Duodenal mucosa (tissue), 2 donors: ENCODE data around the gene ALPL.
"Not testable (repeated sequence)": the region's sequence is repeated elsewhere in the genome, so short reads cannot be mapped to it uniquely, and the experiment has no call there.

Source experiments
- H3K27ac ChIP-seq: one replicate; pipeline ENCODE4 v1.7.0; 2013; ENCODE audit warnings: low read depth, low read length
- H3K27me3 ChIP-seq, 2 donors: one replicate each; pipeline ENCODE4 v1.7.0; 2013; ENCODE audit warnings: low read length in 2 of 2, control low read depth in 1 of 2; ENCODE audit not compliant: insufficient read depth in 2 of 2, control insufficient read depth in 1 of 2
- H3K36me3 ChIP-seq, 2 donors: one replicate each; pipeline ENCODE4 v1.7.0; 2013; ENCODE audit warnings: low read length in 2 of 2, control low read depth in 1 of 2; ENCODE audit not compliant: insufficient read depth in 2 of 2, control insufficient read depth in 1 of 2
- H3K4me1 ChIP-seq, 2 donors: one replicate each; pipeline ENCODE4 v1.7.0; 2013; ENCODE audit warnings: low read length in 2 of 2, control low read depth in 1 of 2; ENCODE audit not compliant: insufficient read depth in 2 of 2, control insufficient read depth in 1 of 2
- H3K4me3 ChIP-seq, 2 donors: one replicate each; pipeline ENCODE4 v1.7.0; 2013; ENCODE audit warnings: low read length in 2 of 2, low read depth in 1 of 2
- H3K9ac ChIP-seq, 2 donors: one replicate each; pipeline ENCODE4 v1.7.0; 2013; ENCODE audit warnings: low read length in 2 of 2, low read depth in 1 of 2
- H3K9me3 ChIP-seq, 2 donors: one replicate each; pipeline ENCODE4 v1.7.0; 2013; ENCODE audit warnings: low read length in 2 of 2, control low read depth in 1 of 2; ENCODE audit not compliant: control insufficient read depth in 1 of 2

The ALPL gene

DNA sequence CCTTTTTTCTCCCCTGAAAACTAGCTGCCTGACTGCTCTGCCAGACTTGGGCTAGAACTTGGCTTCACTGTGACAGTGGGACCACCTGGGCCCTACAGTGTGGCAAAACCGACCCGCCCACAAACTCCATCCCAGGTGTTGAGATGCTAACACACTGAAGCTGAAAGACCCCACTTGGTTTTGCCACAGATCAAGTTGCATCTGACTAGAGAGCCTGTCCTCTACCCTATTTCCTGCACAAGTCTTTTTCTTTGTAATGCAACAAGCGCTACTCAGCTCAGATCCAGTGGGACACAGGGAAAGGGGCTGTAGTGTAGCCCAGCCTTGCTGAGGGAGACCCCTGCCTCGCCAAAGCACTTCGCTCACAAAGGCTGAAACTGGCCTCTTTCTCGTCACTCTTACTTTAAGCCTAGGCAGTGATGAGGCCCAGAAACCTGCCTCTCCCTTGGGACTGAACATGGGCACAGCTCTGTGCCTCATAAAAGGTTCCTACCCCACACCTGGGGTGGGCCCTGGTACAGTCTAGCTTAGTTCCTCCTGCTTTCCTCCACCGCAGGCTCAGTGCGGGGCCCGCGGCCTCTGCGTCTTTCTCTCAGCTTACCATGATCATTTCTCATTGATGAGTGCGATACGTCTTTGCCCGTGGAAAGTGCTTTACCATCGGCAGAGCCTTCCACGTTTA, 9.7 kb downstream of the ALPL start:
- Histone ChIP-seq H3K9me3 (no peaks in the 10 kb centered on the region), H3K4me1 (no peaks in the 10 kb centered on the region), H3K27ac (no peak overlapping the region), H3K4me3 (no peak overlapping the region), H3K9ac (no peak overlapping the region), H3K27me3 (no peaks in the 10 kb centered on the region), H3K36me3 (no peaks in the 10 kb centered on the region)

DNA sequence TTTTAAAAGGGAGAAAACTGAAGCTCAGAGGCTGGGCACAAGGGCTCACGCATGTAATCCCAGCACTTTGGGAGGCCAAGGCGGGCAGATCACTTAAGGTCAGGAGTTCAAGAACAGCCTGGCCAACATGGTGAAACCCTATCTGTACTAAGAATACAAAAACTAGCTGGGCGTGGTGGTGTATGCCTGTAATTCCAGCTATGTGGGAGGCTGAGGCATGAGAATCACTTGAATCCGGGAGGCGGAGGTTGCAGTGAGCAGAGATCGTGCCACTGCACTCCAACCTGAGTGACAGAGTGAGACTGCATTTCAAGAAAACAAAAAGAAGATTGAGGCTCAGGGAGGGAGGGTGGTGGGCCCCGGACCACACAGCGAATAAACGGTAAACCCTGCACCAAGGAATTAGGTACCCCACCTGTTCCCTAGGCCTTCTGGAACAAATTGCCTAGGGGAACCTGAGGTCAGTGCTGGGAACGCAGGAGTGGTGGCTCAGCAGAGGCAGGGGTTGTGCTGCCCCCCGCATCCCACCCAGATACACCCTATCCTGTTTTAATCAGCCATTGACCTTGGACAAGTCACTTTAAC, 10.4 kb downstream of the ALPL start:
- not testable (repeated sequence) for H3K27me3 ChIP-seq, H3K27ac ChIP-seq, H3K4me3 ChIP-seq, H3K4me1 ChIP-seq, H3K9ac ChIP-seq, H3K36me3 ChIP-seq, H3K9me3 ChIP-seq

DNA sequence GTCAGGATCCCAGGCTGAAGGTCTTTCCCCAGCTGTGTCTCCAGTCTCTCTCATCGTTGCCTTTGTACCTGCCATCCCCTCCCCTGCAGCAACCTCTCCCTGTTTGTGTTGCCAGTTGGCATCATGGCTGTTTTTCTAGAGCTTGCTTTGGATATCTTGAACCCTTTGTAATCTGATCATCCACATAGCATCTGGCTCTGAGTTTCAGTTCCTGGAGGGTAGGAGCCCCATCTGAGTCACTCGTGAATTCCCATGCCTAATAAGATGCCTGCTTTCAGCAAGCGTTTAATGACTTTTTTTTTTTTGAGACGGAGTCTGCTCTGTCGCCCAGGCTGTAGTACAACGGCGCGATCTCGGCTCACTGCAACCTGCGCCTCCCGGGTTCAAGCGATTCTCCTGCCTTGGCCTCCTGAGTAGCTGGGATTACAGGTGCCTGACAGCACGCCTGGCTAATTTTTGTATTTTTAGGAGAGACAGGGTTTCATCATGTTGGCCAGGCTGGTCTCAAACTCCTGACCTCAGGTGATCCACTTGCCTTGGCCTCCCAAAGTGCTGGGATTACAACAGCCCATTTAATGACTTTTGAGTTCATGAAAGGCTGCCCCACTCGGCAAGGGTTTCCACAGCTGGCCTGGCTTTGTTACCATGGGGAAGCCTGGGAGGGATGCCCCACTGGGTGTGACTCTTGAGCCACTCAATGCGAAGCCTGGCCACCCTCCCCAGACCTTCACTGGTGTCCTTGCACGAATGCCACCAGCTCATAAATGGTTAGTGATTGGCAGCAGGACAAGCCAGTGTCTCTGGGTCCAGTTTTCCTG, 11.9 kb downstream of the ALPL start:
- no peaks in the 10 kb centered on the region for H3K27me3 ChIP-seq
- no peak overlapping the region for H3K27ac ChIP-seq
- H3K4me1 ChIP-seq, result peaks cover 0 to 5% of the 10 kb centered on the region in 2 donors
- H3K9me3 ChIP-seq, result no peaks in the 10 kb centered on the region
- H3K36me3 ChIP-seq, result no peaks in the 10 kb centered on the region
- no peak overlapping the region for H3K4me3 ChIP-seq
- no peak overlapping the region for H3K9ac ChIP-seq

DNA sequence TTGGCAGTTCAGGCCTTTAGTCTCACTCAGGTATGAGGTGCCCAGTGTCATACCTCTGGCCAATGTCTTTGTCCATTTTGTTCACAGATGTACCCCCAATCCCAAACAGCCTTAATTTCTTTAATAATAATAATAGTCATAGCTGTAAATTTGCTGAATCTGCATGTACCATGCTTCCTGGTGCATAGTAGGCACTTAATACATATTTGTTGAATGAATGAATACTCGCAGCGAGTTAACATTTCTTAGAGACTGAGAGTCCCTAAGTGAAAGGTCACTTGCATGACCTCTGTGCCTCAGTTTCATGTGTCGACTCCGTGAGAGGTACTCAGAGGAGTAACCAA, 12.5 kb downstream of the ALPL start:
- no peaks in the 10 kb centered on the region for H3K27me3 ChIP-seq
- peaks cover 0 to 5% of the 10 kb centered on the region in 2 donors for H3K4me1 ChIP-seq
- H3K9me3 ChIP-seq, result no peaks in the 10 kb centered on the region
- H3K4me3 ChIP-seq, result no peak overlapping the region
- H3K9ac ChIP-seq, result no peak overlapping the region
- H3K27ac ChIP-seq, result no peak overlapping the region
- no peaks in the 10 kb centered on the region for H3K36me3 ChIP-seq

DNA sequence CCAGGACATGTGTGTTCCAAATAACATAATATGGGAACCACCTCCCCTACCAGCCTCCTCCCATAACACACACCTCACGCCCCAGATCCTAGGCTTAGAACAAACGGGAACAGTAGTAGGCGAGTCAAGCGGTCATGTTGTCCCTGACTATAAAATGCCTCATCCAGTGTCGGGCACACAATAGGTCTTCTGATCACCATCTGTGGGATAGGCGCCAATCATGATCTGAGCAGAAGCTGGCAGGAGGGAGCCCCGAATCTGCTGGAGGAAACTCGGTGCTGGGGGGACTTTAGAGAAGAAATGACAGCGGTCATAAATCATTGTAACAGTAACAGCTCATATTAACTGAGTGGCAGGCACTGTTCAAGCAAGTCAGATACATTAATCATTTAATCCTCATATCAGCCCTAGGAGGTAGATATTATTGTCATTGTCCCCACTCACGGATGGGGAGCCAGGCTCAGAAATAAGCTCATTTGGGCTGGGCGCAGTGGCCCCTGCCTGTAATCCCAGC, 13.4 kb downstream of the ALPL start:
- Histone ChIP-seq H3K27ac (no peak overlapping the region), H3K27me3 (no peaks in the 10 kb centered on the region), H3K9me3 (no peaks in the 10 kb centered on the region), H3K4me1 (peaks cover 0 to 5% of the 10 kb centered on the region in 2 donors), H3K36me3 (no peaks in the 10 kb centered on the region), H3K9ac (no peak overlapping the region), H3K4me3 (no peak overlapping the region)

DNA sequence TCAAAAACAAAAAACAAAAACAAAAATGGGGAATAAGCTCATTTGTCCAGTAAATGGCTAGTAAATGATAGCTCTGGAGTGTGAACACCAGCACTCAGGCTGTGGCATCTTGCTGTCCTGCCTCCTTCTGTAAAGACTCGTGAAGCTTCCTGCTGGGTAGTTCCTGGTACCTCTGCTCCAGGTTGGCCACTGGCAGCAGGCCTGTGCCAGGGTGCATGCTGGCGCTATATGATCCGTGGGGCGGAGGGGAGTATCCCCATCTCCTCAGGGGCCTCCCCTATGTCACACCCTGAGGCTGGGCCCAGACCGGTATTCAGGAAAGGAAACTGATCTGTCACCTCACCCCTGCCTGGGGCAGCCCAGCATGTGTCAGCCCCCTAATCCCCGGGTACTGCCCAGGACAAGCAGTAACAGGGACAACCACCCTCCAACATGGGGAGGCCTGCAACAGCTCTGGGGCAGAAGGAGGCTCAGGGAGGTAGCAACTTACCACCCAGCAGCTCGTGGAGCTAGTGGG, 14.1 kb downstream of the ALPL start:
- no peaks in the 10 kb centered on the region for H3K9me3 ChIP-seq
- H3K9ac ChIP-seq, result no peak overlapping the region
- no peaks in the 10 kb centered on the region for H3K27me3 ChIP-seq
- no peak overlapping the region for H3K4me3 ChIP-seq
- H3K4me1 ChIP-seq, result peaks cover 0 to 5% of the 10 kb centered on the region in 2 donors
- no peak overlapping the region for H3K27ac ChIP-seq
- no peaks in the 10 kb centered on the region for H3K36me3 ChIP-seq

DNA sequence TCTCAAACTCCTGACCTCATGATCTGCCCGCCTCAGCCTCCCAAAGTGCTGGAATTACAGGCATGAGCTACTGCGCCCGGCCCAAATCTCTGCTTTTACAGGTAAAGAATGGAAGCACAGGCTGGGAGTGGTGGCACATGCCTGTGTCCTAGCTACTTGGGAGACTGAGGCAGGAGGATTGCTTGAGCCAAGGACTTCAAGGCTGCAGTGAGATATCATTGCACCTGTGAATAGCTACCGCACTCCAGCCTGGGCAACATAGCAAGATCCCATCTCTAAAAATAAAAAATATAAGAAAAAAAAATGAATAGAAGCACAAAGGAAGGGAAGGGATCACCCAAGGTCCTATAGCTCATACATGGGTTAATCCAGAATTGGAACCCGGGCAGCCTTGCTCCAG, 15.0 kb downstream of the ALPL start:
- Histone ChIP-seq H3K27me3 (no peaks in the 10 kb centered on the region), H3K36me3 (no peaks in the 10 kb centered on the region), H3K27ac (no peak overlapping the region), H3K4me3 (no peak overlapping the region), H3K4me1 (peaks cover 0 to 5% of the 10 kb centered on the region in 2 donors), H3K9ac (no peak overlapping the region), H3K9me3 (no peaks in the 10 kb centered on the region)

DNA sequence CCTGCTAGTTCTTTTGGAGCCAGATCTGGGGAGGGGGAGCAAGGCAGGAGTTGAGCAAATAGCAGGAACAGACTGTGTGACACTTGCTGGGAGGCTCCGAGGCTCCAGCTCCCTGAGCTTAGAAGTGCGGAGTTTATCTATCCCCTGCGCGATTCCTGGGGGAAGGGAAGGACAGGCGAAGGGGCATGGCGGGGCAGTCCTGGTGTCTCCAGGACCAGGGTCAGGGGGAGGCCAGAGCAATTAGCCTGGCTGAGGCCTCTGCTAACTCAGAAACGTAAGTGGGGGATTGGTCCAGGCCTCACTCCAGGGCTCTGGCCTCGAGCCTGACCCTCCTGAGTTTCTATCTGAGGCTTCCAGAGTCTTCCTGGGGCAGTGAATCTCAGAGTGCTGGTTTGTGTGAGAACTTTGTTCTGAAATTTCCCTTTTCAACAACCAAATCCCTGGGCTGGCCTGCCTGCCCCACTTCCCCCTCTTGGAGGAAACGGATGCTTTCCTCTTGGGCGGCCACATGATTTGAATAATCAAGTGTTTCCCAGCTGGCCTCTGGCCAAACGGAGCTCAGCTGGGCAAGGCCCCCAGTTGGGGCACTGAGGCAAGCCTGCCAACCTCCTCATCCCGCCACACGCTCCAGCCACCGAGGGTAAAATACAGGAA, 15.6 kb downstream of the ALPL start:
- no peak overlapping the region for H3K4me3 ChIP-seq
- no peaks in the 10 kb centered on the region for H3K27me3 ChIP-seq
- H3K9ac ChIP-seq, result no peak overlapping the region
- H3K4me1 ChIP-seq, result peaks cover 0 to 5% of the 10 kb centered on the region in 2 donors
- no peaks in the 10 kb centered on the region for H3K36me3 ChIP-seq
- no peak overlapping the region for H3K27ac ChIP-seq
- H3K9me3 ChIP-seq, result no peaks in the 10 kb centered on the region

DNA sequence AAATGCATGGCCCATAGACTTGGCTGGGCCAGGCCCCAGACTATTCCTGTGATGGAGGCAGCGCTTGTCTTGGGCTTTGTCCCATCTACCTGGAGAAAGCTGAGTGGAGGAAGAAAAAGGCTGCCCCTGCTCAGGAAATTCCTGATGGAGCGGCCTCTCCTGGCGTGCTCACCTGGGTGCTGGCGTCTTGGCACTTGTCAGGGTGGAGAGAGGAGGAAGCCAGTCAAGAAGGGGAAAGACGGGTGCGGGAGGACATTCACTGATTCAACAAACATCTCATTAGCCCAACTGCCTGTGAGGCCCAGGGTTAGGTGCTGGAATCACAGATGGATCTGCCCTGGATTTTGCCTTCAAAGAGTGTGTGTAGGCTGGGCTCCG, 16.1 kb downstream of the ALPL start:
- H3K27ac ChIP-seq, result no peak overlapping the region
- peaks cover 0 to 5% of the 10 kb centered on the region in 2 donors for H3K4me1 ChIP-seq
- H3K4me3 ChIP-seq, result no peak overlapping the region
- no peaks in the 10 kb centered on the region for H3K36me3 ChIP-seq
- no peaks in the 10 kb centered on the region for H3K9me3 ChIP-seq
- no peak overlapping the region for H3K9ac ChIP-seq
- peaks cover 0 to 3% of the 10 kb centered on the region in 2 donors for H3K27me3 ChIP-seq

DNA sequence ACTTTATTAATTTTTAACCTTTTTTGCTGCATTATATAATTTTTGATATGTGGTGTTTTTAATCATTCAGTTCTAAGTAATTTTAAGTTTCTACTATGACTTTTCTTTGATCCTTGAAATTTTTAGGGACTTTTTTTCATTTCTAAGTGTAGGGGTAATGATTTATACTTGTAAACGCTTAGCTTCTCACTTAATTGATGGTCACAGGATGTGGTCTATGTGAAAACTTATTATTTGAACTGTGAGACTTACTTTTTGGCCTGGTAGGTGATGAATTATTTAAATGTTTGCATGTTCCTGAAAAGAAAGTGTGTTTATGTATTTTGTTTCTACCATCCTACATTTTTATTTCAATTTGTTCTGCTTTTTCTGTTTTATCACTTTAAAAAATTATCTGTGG, 17.2 kb downstream of the ALPL start:
- Histone ChIP-seq H3K27ac (no peak overlapping the region), H3K36me3 (no peaks in the 10 kb centered on the region), H3K9ac (no peak overlapping the region), H3K9me3 (no peaks in the 10 kb centered on the region), H3K27me3 (peaks cover 0 to 3% of the 10 kb centered on the region in 2 donors), H3K4me3 (no peak overlapping the region), H3K4me1 (peaks cover 0 to 5% of the 10 kb centered on the region in 2 donors)
